HCT116 (cell line): ENCODE data around the gene CYREN. TPM values are rescaled to one million over a fixed set of nuclear protein-coding genes. Genes with fewer than 3 reads are reported as not detected.

Experiments
- ATAC-seq: fragments of 200-7000 bp; cut with Tn5 transposase; 2 replicates; pipeline ENCODE4 v1.9.1; 2020; ENCODE audit warnings: mild to moderate bottlenecking, moderate library complexity
- Bru-seq: library from RNA; stranded (reverse); fragments of 400-500 nt; gene quantifications from one replicate; lab custom pipeline; 2021; lab: Mats Ljungman, UMichigan
- BruChase-seq, 2 experiments: library from RNA; stranded (reverse); fragments of 400-500 nt; gene quantifications; one replicate each; lab custom pipeline; 2021; lab: Mats Ljungman, UMichigan
- BruUV-seq: library from RNA; stranded (reverse); fragments of 400-500 nt; replicated peaks from 2 replicates; lab custom pipeline; 2021; lab: Mats Ljungman, UMichigan
- CTCF ChIA-PET: fragments of 300-600 bp; sonication (Branson Sonifier 250); formaldehyde crosslinking; loops from one replicate; lab custom pipeline; 2021; ENCODE audit warnings: antibody characterized with exemption; lab: Charles Lee
- POLR2A ChIA-PET: fragments of 300-600, 350-600 bp; sonication (Branson Sonifier 250); formaldehyde crosslinking; loops from one replicate; lab custom pipeline; 2021; ENCODE audit warnings: antibody characterized with exemption; lab: Charles Lee
- RAD21 ChIA-PET, 2 experiments: fragments of 300-600 bp; sonication (Branson Sonifier 250); formaldehyde crosslinking; loops; one replicate each; lab custom pipeline; 2023; ENCODE audit warnings: low total read pairs in 2 of 2; ENCODE audit not compliant: uncharacterized antibody in 2 of 2, unreplicated experiment in 2 of 2, low non-redundant PET in 1 of 2; lab: Charles Lee
- DNase-seq: peaks from one replicate; pipeline ENCODE4 v3.0.0-alpha.2; 2010; ENCODE audit warnings: low read depth, low spot score
- H2AFZ ChIP-seq: fragments of 200-600 bp; shearing (Covaris generic), sonication (generic); 2 replicates; pipeline ENCODE4 v1.6.1; 2017; ENCODE audit warnings: low read depth, mixed run types, mixed read lengths, antibody characterized with exemption, low read length; ENCODE audit not compliant: poor library complexity, severe bottlenecking
- H3K27ac ChIP-seq: 2 replicates; pipeline ENCODE4 v1.5.1; 2012; ENCODE audit warnings: low read depth, low read length
- H3K27me3 ChIP-seq: fragments of 200-600 bp; sonication (generic); 2 replicates; pipeline ENCODE4 v1.6.1; 2016; ENCODE audit warnings: mixed run types, low read length, mixed read lengths; ENCODE audit not compliant: insufficient read depth
- H3K36me3 ChIP-seq, 2 experiments: fragments of 200-500 bp in 1 of 2; fragments of 200-600 bp in 1 of 2; sonication (Bioruptor generic) in 1 of 2; sonication (generic) in 1 of 2; 2 replicates each; pipeline versions ENCODE4 v1.5.1 to v1.6.1; 2014 to 2016; ENCODE audit warnings: low read length in 2 of 2, inconsistent platforms in 1 of 2, mixed read lengths in 1 of 2, mixed run types in 1 of 2; ENCODE audit not compliant: insufficient read depth in 2 of 2, control insufficient read depth in 1 of 2
- H3K4me1 ChIP-seq, 2 experiments: fragments of 200-600 bp in 1 of 2; sonication (generic) in 1 of 2; 2 replicates each; pipeline versions ENCODE4 v1.5.1 to v1.6.1; 2012 to 2017; ENCODE audit warnings: low read length in 2 of 2, inconsistent platforms in 1 of 2, mild to moderate bottlenecking in 1 of 2, mixed read lengths in 1 of 2, mixed run types in 1 of 2, moderate library complexity in 1 of 2; ENCODE audit not compliant: insufficient read depth in 2 of 2, control insufficient read depth in 1 of 2
- H3K4me2 ChIP-seq: fragments of 200-600 bp; sonication (generic); 2 replicates; pipeline ENCODE4 v1.6.1; 2017; ENCODE audit warnings: mixed run types, low read length, mixed read lengths
- H3K4me3 ChIP-seq, 2 experiments: fragments of 200-600 bp in 1 of 2; sonication (generic) in 1 of 2; replicated peaks in 1 of 2; 2 replicates each; pipeline ENCODE4 v1.5.1; 2011 to 2016; ENCODE audit warnings: low read length in 2 of 2, control low read depth in 1 of 2, low read depth in 1 of 2, mild to moderate bottlenecking in 1 of 2, mixed read lengths in 1 of 2, mixed run types in 1 of 2
- H3K79me2 ChIP-seq: fragments of 200-600 bp; sonication (generic); 2 replicates; pipeline ENCODE4 v1.6.1; 2017; ENCODE audit warnings: mild to moderate bottlenecking, mixed run types, low read length, moderate library complexity, mixed read lengths; ENCODE audit not compliant: insufficient read depth
- H3K9ac ChIP-seq: fragments of 200-600 bp; sonication (generic); 2 replicates; pipeline ENCODE4 v1.6.1; 2016; ENCODE audit warnings: low read length, mixed read lengths
- H3K9me2 ChIP-seq: fragments of 200-600 bp; sonication (generic), shearing (Covaris generic); 2 replicates; pipeline ENCODE4 v1.6.1; 2017; ENCODE audit warnings: mixed run types, mild to moderate bottlenecking, moderate library complexity; ENCODE audit not compliant: insufficient read depth
- H3K9me3 ChIP-seq, 2 experiments: fragments of 200-500 bp in 1 of 2; fragments of 200-600 bp in 1 of 2; sonication (Bioruptor generic) in 1 of 2; sonication (generic) in 1 of 2; 2 replicates each; pipeline ENCODE4 v1.6.1; 2014 to 2017; ENCODE audit warnings: low read length in 2 of 2, mixed read lengths in 2 of 2, inconsistent platforms in 1 of 2, low read depth in 1 of 2, mild to moderate bottlenecking in 1 of 2, mixed run types in 1 of 2, moderate library complexity in 1 of 2; ENCODE audit not compliant: control insufficient read depth in 1 of 2, insufficient read depth in 1 of 2
- H4K20me1 ChIP-seq: fragments of 200-600 bp; sonication (generic), shearing (Covaris generic); 2 replicates; pipeline ENCODE4 v1.6.1; 2017; ENCODE audit warnings: mixed run types, mild to moderate bottlenecking, moderate library complexity; ENCODE audit not compliant: insufficient read depth
- CBX3 ChIP-seq: IDR thresholded peaks from 2 replicates; pipeline ENCODE4 v1.6.1; 2012; ENCODE audit warnings: low read depth
- EGR1 ChIP-seq: IDR thresholded peaks from 2 replicates; pipeline ENCODE4 v1.6.1; 2012; ENCODE audit warnings: low read depth
- ELF1 ChIP-seq: IDR thresholded peaks from 2 replicates; pipeline ENCODE4 v1.6.1; 2012; ENCODE audit warnings: low read depth, borderline replicate concordance
- FOSL1 ChIP-seq: IDR thresholded peaks from 2 replicates; pipeline ENCODE4 v1.6.1; 2012; ENCODE audit warnings: low read depth
- MAX ChIP-seq: IDR thresholded peaks from 2 replicates; pipeline ENCODE4 v1.6.1; 2012
- POLR2A ChIP-seq: IDR thresholded peaks from 2 replicates; pipeline ENCODE4 v1.7.0; 2011; ENCODE audit warnings: borderline replicate concordance; ENCODE audit not compliant: insufficient read depth, insufficient read length; ENCODE audit errors: extremely low read depth
- POLR2AphosphoS5 ChIP-seq: IDR thresholded peaks from 2 replicates; pipeline ENCODE4 v1.6.1; 2011; ENCODE audit warnings: mild to moderate bottlenecking, low read depth, low read length, moderate library complexity
- RAD21 ChIP-seq: IDR thresholded peaks from 2 replicates; pipeline ENCODE4 v1.6.1; 2012; ENCODE audit warnings: low read depth, mild to moderate bottlenecking
- REST ChIP-seq: IDR thresholded peaks from 2 replicates; pipeline ENCODE4 v1.6.1; 2012; ENCODE audit warnings: low read depth
- SIN3A ChIP-seq: IDR thresholded peaks from 2 replicates; pipeline ENCODE4 v1.6.1; 2012; ENCODE audit warnings: low read depth
- SP1 ChIP-seq: IDR thresholded peaks from 2 replicates; pipeline ENCODE4 v1.6.1; 2012; ENCODE audit warnings: low read depth
- SRF ChIP-seq: IDR thresholded peaks from 2 replicates; pipeline ENCODE4 v1.6.1; 2012; ENCODE audit warnings: low read depth
- TCF7L2 ChIP-seq: IDR thresholded peaks from 2 replicates; pipeline ENCODE4 v1.7.0; 2011; ENCODE audit warnings: borderline replicate concordance, inconsistent platforms; ENCODE audit not compliant: insufficient read depth, insufficient read length; ENCODE audit errors: extremely low read depth
- YY1 ChIP-seq: IDR thresholded peaks from 2 replicates; pipeline ENCODE4 v1.6.1; 2011; ENCODE audit warnings: low read length, low read depth, moderate library complexity, mild to moderate bottlenecking; ENCODE audit not compliant: insufficient replicate concordance; ENCODE audit errors: extremely low read depth
- ZFX ChIP-seq: fragments of 450-650 bp; IDR thresholded peaks from 2 replicates; pipeline ENCODE4 v1.6.1; 2017
- ZNF274 ChIP-seq: fragments of 200-500 bp; sonication (Bioruptor generic); IDR thresholded peaks from 2 replicates; pipeline ENCODE4 v1.6.1; 2014; ENCODE audit warnings: mild to moderate bottlenecking, low read depth, low read length, inconsistent platforms
- intact Hi-C: fragments of 100-400 bp; cut with micrococcal nuclease; formaldehyde crosslinking; loops from 2 replicates; pipeline ENCODE4 v1.10.0; 2022
- long read RNA-seq: library from polyadenylated mRNA; unstranded; transcript quantifications from one replicate; pipeline ENCODE4 v2.0.0, GENCODE V29; 2021; ENCODE audit not compliant: unreplicated experiment
- polyA plus RNA-seq: library from polyadenylated mRNA; unstranded; fragments of >200 nt; gene quantifications from 2 replicates; pipeline ENCODE4 v1.2.1, GENCODE V29; 2012; ENCODE audit warnings: missing spikeins
- total RNA-seq: library from RNA; stranded (reverse); gene quantifications from one replicate; pipeline ENCODE4 v1.2.1, GENCODE V29; 2021; ENCODE audit not compliant: unreplicated experiment
- TF ChIP-seq, protein P1 (sequence below), 3 experiments: fragments of 200-600 bp in 1 of 3; sonication (generic) in 1 of 3; IDR thresholded peaks in 2 of 3; conservative IDR thresholded peaks in 1 of 3; 2 replicates each; pipeline ENCODE4 v1.5.1; 2012 to 2017; ENCODE audit warnings: low read depth in 2 of 3, low read length in 2 of 3, antibody characterized with exemption in 1 of 3, borderline replicate concordance in 1 of 3, control low read depth in 1 of 3, mild to moderate bottlenecking in 1 of 3, mixed read lengths in 1 of 3, mixed run types in 1 of 3, moderate library complexity in 1 of 3; ENCODE audit not compliant: insufficient read depth in 1 of 3

Gene CYREN
- 54.5 TPM for total RNA-seq
- 24.6 and 32.8 TPM in 2 replicates for polyA plus RNA-seq
- percentile 90 among the genes with signal in this experiment for Bru-seq, nascent RNA
- BruChase-seq, experiment 1, labeled RNA remaining after a 6-hour chase, result percentile 93 among the genes with signal in this experiment
- BruChase-seq, experiment 2, labeled RNA remaining after a 2-hour chase, result percentile 94 among the genes with signal in this experiment
- long read RNA-seq, transcript CYREN-202 (4 exons, 1,738 nt), result major isoform, 29 of 102 reads
- long read RNA-seq, partial matches to known transcripts, result 2 of 102 reads
- long read RNA-seq, other reads (novel, unspliced or antisense), result 56 of 102 reads

DNA sequence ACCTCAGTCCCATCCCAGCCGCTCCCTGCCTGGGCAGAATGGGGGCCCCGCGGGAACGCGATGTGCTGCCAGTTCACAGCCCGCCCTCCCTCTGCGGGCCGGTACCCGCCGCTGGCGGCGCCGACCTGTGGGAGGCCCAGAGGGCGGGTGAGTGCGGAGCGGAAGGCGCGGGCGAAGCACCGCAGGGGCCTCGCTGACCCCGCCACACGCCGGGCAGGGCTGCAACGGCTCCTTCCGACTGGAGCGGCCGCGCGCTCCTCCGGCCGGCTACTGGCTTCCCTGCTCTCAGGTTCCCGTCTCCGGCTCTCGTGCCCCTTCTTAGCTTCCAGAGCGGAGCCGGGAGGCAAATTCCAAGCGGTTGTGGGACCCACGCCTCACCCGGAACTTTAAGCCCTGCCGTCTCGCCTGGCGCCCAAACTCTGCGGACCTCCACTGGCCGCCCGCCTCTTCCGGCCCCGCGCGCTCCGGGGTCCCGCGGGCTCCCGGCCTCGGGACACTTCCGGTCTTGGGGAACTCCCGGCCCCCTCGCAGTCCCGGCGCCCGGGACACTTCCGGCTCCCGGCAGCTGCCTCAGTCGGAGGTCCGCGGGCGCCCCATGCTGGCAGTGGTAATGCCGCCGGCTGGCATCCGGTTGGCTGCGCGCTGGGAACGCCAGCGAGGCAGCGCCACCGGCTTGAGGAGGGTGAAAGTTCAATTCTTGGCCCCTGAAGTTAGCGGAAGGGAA lies at the start of gene CYREN:
Gene CYREN (minus strand): TSS at position 434 of the 724 bp plus-strand sequence. CDS start 1,785 bp downstream, outside the sequence.
- intact Hi-C loops, result no loop called here
- DNase-seq, result peak; percentile 88
- H3K27ac ChIP-seq, result peak within 1 kb of the TSS; percentile 92
- peaks cover 0 to 18% of the 10 kb centered on the region in 2 experiments; a peak in 2 of 4 replicates for H3K4me1 ChIP-seq
- peak within 1 kb of the TSS; percentile 98 for H3K4me2 ChIP-seq
- no peak within 1 kb of the TSS for H2AFZ ChIP-seq
- no TSS peak for BruUV-seq
- peak; percentile 78 for TF ChIP-seq MAX
- no peak for TF ChIP-seq REST
- TF ChIP-seq POLR2AphosphoS5, result peak; percentile 73
- TF ChIP-seq, protein P1, sequence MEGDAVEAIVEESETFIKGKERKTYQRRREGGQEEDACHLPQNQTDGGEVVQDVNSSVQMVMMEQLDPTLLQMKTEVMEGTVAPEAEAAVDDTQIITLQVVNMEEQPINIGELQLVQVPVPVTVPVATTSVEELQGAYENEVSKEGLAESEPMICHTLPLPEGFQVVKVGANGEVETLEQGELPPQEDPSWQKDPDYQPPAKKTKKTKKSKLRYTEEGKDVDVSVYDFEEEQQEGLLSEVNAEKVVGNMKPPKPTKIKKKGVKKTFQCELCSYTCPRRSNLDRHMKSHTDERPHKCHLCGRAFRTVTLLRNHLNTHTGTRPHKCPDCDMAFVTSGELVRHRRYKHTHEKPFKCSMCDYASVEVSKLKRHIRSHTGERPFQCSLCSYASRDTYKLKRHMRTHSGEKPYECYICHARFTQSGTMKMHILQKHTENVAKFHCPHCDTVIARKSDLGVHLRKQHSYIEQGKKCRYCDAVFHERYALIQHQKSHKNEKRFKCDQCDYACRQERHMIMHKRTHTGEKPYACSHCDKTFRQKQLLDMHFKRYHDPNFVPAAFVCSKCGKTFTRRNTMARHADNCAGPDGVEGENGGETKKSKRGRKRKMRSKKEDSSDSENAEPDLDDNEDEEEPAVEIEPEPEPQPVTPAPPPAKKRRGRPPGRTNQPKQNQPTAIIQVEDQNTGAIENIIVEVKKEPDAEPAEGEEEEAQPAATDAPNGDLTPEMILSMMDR (IDR thresholded peaks at IDR 0.05 in 2 of 3, conservative IDR thresholded peaks at IDR 0.05 in 1 of 3; ENCODE audit: borderline replicate concordance in 1 of 3, insufficient read depth in 1 of 3, low read depth in 2 of 3, low read length in 2 of 3), result peak; percentile 45 to 90 (median 52)
- peak; percentile 36 for TF ChIP-seq POLR2A
- TF ChIP-seq EGR1, result peak; percentile 69
- no peak for TF ChIP-seq TCF7L2
- TF ChIP-seq SRF, result peak; percentile 61; the same call in 1 of the 2 replicates
- peak; percentile 35; the same call in 1 of the 2 replicates for TF ChIP-seq CBX3
- TF ChIP-seq YY1, result no peak
- TF ChIP-seq SP1, result peak; percentile 46; the same call in 1 of the 2 replicates
- peak; percentile 89 for TF ChIP-seq ZFX
- peak; percentile 10 for TF ChIP-seq FOSL1
- TF ChIP-seq SIN3A, result no peak; the same call in 1 of the 2 replicates
- peak; percentile 87; the same call in 1 of the 2 replicates for TF ChIP-seq ELF1
- peak; percentile 84 for TF ChIP-seq RAD21
- TF ChIP-seq ZNF274, result no peak
- ATAC-seq, result peak; percentile 88
- H3K79me2 ChIP-seq, result peaks cover 29% of the 10 kb centered on the region
- ChIA-PET POLR2A (interaction anchor here (0.9 kb wide), 1 partner anchor 10 kb away, joined by 3 read pairs; no protein-coding TSS in a partner anchor), CTCF (interaction anchor here (0.6 to 1.9 kb wide), 3 partner anchors 10 to 484 kb away, joined by 4 to 25 read pairs (median 8); no protein-coding TSS in a partner anchor), RAD21 (interaction anchor here in 1 of 2 experiments (0.6 kb wide), 1 partner anchor 484 kb away, joined by 3 read pairs; no protein-coding TSS in a partner anchor)
- no peaks in the 10 kb centered on the region for H3K9me3 ChIP-seq
- peaks cover 7 to 32% of the 10 kb centered on the region in 2 experiments; a peak in 2 of 4 replicates for H3K36me3 ChIP-seq
- peak within 1 kb of the TSS; percentile 81 to 83 for H3K4me3 ChIP-seq
- no peaks in the 10 kb centered on the region for H3K27me3 ChIP-seq
- H3K9ac ChIP-seq, result peak within 1 kb of the TSS; percentile 93
- peaks cover 3% of the 10 kb centered on the region; the same call in 1 of the 2 replicates for H4K20me1 ChIP-seq
- H3K9me2 ChIP-seq, result no peaks in the 10 kb centered on the region
